Measurements from ENCODE around the gene CATSPER4. TPM values are rescaled to one million over a fixed set of nuclear protein-coding genes. Genes with fewer than 3 reads are reported as not detected.

Gene CATSPER4
- total RNA-seq, 1 experiment from 2014 or later, result not detected

- no peak within 1 kb of the TSS for H2BK20ac ChIP-seq (ENCODE audit: low read depth, low read length, poor library complexity, severe bottlenecking)
- H3K9ac ChIP-seq (ENCODE audit: extremely low read depth, insufficient read length, low read length), result peak within 1 kb of the TSS; percentile 74
- Mint-ChIP-seq H3K27ac (peak within 1 kb of the TSS; percentile 63 to 93 (median 67); a peak in 4 of 7 replicates), H3K27me3 (ENCODE audit: low read depth) (peaks cover 34% of the 10 kb centered on the region), H3K36me3 (ENCODE audit: insufficient read depth in 1 of 3, low read depth in 3 of 3) (peaks cover 0 to 8% (median 7%) of the 10 kb centered on the region in 3 experiments; a peak in 3 of 7 replicates), H3K9me3 (no peaks in the 10 kb centered on the region), H3K4me3 (peak within 1 kb of the TSS; percentile 83 to 88), H3K4me1 (peaks cover 28 to 55% of the 10 kb centered on the region in 2 experiments)
- no peak within 1 kb of the TSS for H2AK5ac ChIP-seq (ENCODE audit: insufficient read length, low read length)
- peaks cover 7% of the 10 kb centered on the region for H3K23me2 ChIP-seq (ENCODE audit: insufficient read length, low read depth, low read length, poor library complexity, severe bottlenecking)
- H3K4me1 ChIP-seq (ENCODE audit: insufficient read depth, low read length), result peaks cover 6% of the 10 kb centered on the region; the same call in 1 of the 2 replicates
- peak within 1 kb of the TSS; percentile 60 for H3K14ac ChIP-seq (ENCODE audit: insufficient read depth, low read length)
- peaks cover 4% of the 10 kb centered on the region; the same call in 1 of the 2 replicates for H3K79me2 ChIP-seq (ENCODE audit: insufficient read depth, low read length)
- H2BK12ac ChIP-seq (ENCODE audit: insufficient read length, low read depth, low read length), result no peak within 1 kb of the TSS
- no peak within 1 kb of the TSS for H4K91ac ChIP-seq (ENCODE audit: insufficient read length, low read depth, low read length)
- H4K20me1 ChIP-seq (ENCODE audit: control insufficient read depth, insufficient read depth, insufficient read length), result no peaks in the 10 kb centered on the region
- H3K18ac ChIP-seq (ENCODE audit: insufficient read length, low read depth, low read length), result peak within 1 kb of the TSS; percentile 68
- no peak within 1 kb of the TSS for H2AFZ ChIP-seq (ENCODE audit: low read length)
- H3K56ac ChIP-seq (ENCODE audit: insufficient read length, low read depth, low read length), result no peak within 1 kb of the TSS
- H3K9me3 ChIP-seq (ENCODE audit: control insufficient read depth, low read depth, low read length), result no peaks in the 10 kb centered on the region
- H2BK120ac ChIP-seq (ENCODE audit: low read depth, low read length, poor library complexity, severe bottlenecking), result no peak within 1 kb of the TSS
- peak within 1 kb of the TSS; percentile 78 for H3K4me2 ChIP-seq (ENCODE audit: insufficient read depth, insufficient read length, low read length)
- no peak within 1 kb of the TSS for H3T11ph ChIP-seq (ENCODE audit: low read length)
- H2BK15ac ChIP-seq (ENCODE audit: low read depth, low read length), result no peak within 1 kb of the TSS
- no peak within 1 kb of the TSS for H4K8ac ChIP-seq (replicated peaks; ENCODE audit: insufficient read length, low read depth, low read length)
- peak; percentile 92 for DNase-seq
- peaks cover 4% of the 10 kb centered on the region for H3K79me1 ChIP-seq (ENCODE audit: insufficient read depth, low read depth, low read length, poor library complexity, severe bottlenecking)
- no peak within 1 kb of the TSS for H2BK5ac ChIP-seq (ENCODE audit: insufficient read length, low read length)
- H3K4ac ChIP-seq (ENCODE audit: low read depth, low read length), result no peak within 1 kb of the TSS
- WGBS (ENCODE audit: extremely low coverage, insufficient read length, low lambda C conversion rate), result no CpG with 5 or more reads among the region's 76 CpGs
- H3K27ac ChIP-seq (ENCODE audit: insufficient read length, low read depth, low read length), result no peak within 1 kb of the TSS
- no peak within 1 kb of the TSS for H3K23ac ChIP-seq (ENCODE audit: insufficient read length, low read depth, low read length)
- no peaks in the 10 kb centered on the region; the same call in 1 of the 2 replicates for H3K27me3 ChIP-seq (ENCODE audit: insufficient read depth, low read length)
- TF ChIP-seq CTCF (conservative IDR thresholded peaks at IDR 0.05), result peak; percentile 91
- no peak within 1 kb of the TSS for H4K5ac ChIP-seq (ENCODE audit: insufficient read length, low read depth, low read length)
Observed at GRCh38 chr1:26169669-26170471, 20.5 kb upstream of the CATSPER4 start, which contains the start of gene ZNF593. Gene ZNF593, plus strand, starts transcription at chr1:26169908. Its CDS starts 76 bp downstream, at chr1:26169984.
